ENCODE measurements around the gene NRDC.

DNA sequence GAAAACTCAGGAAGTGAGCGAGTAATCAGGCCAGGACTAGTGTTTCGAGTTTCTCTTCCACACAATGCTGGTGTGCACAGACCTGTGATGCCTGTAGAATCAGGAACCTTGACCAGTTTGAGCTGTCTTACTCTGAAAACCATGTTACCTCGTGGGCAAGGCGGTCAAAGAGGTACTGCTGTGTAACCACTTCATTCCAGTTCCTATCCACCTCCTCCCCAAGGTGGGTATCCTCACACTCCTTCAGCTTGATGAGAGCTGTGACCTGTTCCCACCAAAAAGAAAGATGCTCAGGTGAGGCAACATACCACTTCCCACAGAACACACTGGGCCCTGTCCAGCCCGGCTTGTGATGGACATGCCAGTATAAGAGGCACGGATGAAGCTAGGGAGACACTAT is 88.1 kb downstream of the NRDC start:
- TF ChIP-seq, protein P1, sequence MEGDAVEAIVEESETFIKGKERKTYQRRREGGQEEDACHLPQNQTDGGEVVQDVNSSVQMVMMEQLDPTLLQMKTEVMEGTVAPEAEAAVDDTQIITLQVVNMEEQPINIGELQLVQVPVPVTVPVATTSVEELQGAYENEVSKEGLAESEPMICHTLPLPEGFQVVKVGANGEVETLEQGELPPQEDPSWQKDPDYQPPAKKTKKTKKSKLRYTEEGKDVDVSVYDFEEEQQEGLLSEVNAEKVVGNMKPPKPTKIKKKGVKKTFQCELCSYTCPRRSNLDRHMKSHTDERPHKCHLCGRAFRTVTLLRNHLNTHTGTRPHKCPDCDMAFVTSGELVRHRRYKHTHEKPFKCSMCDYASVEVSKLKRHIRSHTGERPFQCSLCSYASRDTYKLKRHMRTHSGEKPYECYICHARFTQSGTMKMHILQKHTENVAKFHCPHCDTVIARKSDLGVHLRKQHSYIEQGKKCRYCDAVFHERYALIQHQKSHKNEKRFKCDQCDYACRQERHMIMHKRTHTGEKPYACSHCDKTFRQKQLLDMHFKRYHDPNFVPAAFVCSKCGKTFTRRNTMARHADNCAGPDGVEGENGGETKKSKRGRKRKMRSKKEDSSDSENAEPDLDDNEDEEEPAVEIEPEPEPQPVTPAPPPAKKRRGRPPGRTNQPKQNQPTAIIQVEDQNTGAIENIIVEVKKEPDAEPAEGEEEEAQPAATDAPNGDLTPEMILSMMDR (IDR thresholded peaks at IDR 0.05; ENCODE audit: low read length): no peak
- no peak for TF ChIP-seq EZH2 (optimal IDR thresholded peaks at IDR 0.05; ENCODE audit: low read depth, low read length)
